ENCODE data around the gene PAK4. TPM values are rescaled to one million over a fixed set of nuclear protein-coding genes. Genes with fewer than 3 reads are reported as not detected.

PAK4 gene
- total RNA-seq, 1 donor from 2014 or later: 23.7 TPM

DNA sequence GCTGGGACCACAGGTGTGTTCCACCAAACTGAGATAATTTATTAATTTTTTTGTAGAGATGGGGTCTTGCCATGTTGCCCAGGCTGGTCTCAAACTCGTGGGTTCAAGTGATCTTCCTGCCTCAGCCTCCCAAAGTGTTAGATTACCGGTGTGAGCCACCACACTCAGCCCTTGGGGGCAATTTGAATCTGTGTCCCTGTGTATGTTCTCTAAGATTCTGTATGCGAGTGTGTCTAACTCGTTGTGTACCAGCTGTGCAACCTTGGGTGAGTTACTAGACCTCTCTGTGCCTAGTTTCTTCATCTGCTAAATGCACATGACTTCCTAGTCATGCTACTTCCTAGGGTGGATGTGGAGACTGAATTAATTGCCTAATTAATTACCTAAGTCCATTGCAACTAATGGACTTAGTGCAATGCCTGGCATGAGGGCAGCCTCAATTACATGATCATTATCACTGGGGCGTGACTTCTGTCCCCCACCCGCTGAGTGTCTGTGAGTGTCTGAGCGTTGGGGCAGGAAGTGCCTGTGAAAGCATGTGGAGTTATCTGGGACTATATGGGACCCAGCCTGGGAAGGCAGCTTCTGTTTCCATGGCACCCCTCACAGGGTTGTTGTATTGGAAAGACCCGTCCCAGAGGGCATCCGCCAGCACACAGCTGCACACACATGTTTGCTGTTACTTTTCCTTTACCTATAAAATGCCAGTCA lies 69.4 kb downstream of the PAK4 start:
- TF ChIP-seq, protein P1, sequence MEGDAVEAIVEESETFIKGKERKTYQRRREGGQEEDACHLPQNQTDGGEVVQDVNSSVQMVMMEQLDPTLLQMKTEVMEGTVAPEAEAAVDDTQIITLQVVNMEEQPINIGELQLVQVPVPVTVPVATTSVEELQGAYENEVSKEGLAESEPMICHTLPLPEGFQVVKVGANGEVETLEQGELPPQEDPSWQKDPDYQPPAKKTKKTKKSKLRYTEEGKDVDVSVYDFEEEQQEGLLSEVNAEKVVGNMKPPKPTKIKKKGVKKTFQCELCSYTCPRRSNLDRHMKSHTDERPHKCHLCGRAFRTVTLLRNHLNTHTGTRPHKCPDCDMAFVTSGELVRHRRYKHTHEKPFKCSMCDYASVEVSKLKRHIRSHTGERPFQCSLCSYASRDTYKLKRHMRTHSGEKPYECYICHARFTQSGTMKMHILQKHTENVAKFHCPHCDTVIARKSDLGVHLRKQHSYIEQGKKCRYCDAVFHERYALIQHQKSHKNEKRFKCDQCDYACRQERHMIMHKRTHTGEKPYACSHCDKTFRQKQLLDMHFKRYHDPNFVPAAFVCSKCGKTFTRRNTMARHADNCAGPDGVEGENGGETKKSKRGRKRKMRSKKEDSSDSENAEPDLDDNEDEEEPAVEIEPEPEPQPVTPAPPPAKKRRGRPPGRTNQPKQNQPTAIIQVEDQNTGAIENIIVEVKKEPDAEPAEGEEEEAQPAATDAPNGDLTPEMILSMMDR (IDR thresholded peaks at IDR 0.05; ENCODE audit: insufficient read depth, low read length, poor library complexity, severe bottlenecking): no peak
- Histone ChIP-seq H3K4me3 (ENCODE audit: low read depth, low read length) (no peak overlapping the region), H3K36me3 (ENCODE audit: control insufficient read depth, insufficient read depth, low read length) (no peaks in the 10 kb centered on the region), H3K27me3 (ENCODE audit: control insufficient read depth, insufficient read depth, low read length) (peaks cover 39% of the 10 kb centered on the region)
- DNase-seq (ENCODE audit: low read depth): no peak

DNA sequence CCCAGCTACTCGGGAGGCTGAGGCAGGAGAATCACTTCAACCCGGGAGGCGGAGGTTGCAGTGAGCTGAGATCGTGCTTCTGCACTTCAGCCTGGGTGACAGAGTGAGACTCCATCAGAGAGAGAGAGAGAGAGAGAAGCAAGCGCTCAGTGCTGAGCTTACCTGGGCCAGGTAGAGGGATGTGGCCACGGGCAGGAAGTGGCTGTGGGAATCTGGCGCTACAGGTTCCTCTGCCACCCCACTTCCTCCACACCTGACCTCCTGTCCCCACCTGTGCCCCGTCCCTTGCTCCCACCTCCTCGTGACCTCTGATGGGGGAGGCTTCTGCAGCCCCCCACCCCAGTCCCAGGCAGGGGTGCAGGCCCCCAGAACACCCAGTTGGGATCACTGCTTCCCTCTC lies 70.2 kb downstream of the PAK4 start:
- TF ChIP-seq, protein P1 (IDR thresholded peaks at IDR 0.05; ENCODE audit: insufficient read depth, low read length, poor library complexity, severe bottlenecking): no peak
- no peak for DNase-seq (ENCODE audit: low read depth)
- Histone ChIP-seq H3K27me3 (ENCODE audit: control insufficient read depth, insufficient read depth, low read length) (peaks cover 39% of the 10 kb centered on the region), H3K36me3 (ENCODE audit: control insufficient read depth, insufficient read depth, low read length) (no peaks in the 10 kb centered on the region), H3K4me3 (ENCODE audit: low read depth, low read length) (no peak overlapping the region)

DNA sequence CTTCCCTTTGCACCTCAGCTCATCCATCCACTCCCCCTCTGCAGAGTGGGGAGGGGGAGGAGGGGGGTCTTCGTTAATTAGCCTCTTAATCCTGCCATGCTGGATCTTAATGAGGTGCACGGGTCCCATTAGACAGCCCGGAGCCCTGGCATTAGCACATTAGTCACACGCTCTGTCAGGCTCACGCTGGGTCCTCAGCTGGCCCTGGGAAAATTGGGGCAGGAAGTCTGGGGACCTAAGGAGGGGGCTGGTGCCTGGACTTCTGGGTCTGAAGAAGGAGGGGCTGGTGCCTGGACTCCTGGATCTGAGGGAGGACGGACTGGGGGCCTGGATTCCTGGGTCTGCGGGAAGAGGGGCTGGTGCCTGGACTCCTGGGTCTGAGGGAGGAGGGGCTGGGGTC lies 70.7 kb downstream of the PAK4 start:
- TF ChIP-seq, protein P1 (IDR thresholded peaks at IDR 0.05; ENCODE audit: insufficient read depth, low read length, poor library complexity, severe bottlenecking): no peak
- DNase-seq (ENCODE audit: low read depth): no peak
- Histone ChIP-seq H3K4me3 (ENCODE audit: low read depth, low read length) (no peak overlapping the region), H3K36me3 (ENCODE audit: control insufficient read depth, insufficient read depth, low read length) (no peaks in the 10 kb centered on the region), H3K27me3 (ENCODE audit: control insufficient read depth, insufficient read depth, low read length) (peaks cover 36% of the 10 kb centered on the region)

DNA sequence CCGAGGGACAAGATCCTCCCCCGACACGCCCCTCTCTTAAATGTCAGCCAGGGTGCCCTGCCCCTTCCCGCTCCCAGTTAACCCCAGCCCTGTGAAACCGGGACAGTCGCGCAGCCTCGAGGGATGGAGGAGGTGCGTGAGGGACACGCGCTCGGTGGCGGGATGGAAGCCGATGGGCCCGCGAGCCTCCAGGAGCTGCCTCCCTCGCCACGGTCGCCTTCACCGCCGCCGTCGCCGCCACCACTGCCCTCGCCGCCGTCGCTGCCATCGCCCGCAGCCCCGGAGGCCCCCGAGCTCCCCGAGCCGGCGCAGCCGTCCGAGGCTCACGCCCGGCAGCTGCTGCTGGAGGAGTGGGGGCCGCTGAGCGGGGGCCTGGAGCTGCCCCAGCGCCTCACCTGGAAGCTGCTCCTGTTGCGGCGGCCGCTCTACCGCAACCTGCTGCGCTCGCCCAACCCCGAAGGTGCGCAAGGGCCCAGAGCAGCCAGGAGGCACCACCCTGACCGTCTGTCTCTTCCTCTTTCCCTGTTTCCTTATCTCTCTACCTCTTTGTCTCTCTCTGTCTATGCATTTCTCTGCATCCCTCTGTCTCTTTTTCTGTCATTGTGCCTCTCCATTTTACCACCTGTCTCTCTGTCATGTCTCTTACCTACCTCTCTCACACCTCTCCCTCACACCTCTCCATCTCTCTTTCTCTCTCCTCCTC lies 71.4 kb downstream of the PAK4 start, which contains the start of gene NCCRP1:
Gene NCCRP1, plus strand, starts transcription at position 105 of the 703 bp plus-strand sequence. Its CDS starts 19 bp downstream, at position 124.
- H3K4me3 ChIP-seq (ENCODE audit: low read depth, low read length): no peak within 1 kb of the TSS
- TF ChIP-seq, protein P1 (IDR thresholded peaks at IDR 0.05; ENCODE audit: insufficient read depth, low read length, poor library complexity, severe bottlenecking): no peak
- H3K36me3 ChIP-seq (ENCODE audit: control insufficient read depth, insufficient read depth, low read length): no peaks in the 10 kb centered on the region
- H3K27me3 ChIP-seq (ENCODE audit: control insufficient read depth, insufficient read depth, low read length): peaks cover 41% of the 10 kb centered on the region
- DNase-seq (ENCODE audit: low read depth): no peak

DNA sequence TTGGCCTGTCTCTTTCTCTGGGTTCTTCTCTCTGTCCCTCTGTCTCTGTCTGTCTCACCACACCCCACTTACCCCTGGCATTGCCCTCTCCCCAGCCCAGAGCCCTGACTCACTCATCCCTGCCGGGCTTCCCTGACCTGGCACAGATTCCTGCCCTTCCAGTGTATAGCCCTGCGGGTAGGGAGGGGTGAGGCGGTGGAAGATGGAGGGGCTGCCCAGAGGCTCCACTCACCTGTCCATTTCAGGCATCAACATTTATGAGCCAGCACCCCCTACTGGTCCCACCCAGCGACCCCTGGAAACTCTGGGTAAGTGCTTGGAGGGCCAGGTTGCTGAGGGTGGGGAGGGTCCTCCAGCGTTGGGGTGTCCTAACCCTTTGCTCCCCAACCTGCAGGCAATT lies 72.2 kb downstream of the PAK4 start:
- Histone ChIP-seq H3K36me3 (ENCODE audit: control insufficient read depth, insufficient read depth, low read length) (no peaks in the 10 kb centered on the region), H3K4me3 (ENCODE audit: low read depth, low read length) (no peak overlapping the region), H3K27me3 (ENCODE audit: control insufficient read depth, insufficient read depth, low read length) (peaks cover 46% of the 10 kb centered on the region)
- TF ChIP-seq, protein P1 (IDR thresholded peaks at IDR 0.05; ENCODE audit: insufficient read depth, low read length, poor library complexity, severe bottlenecking): no peak
- DNase-seq (ENCODE audit: low read depth): no peak

All from kidney epithelial cell (primary cell).